H9 (cell line): Measurements from ENCODE around the gene FBXO24. TPM values are rescaled to one million over a fixed set of nuclear protein-coding genes. Genes with fewer than 3 reads are reported as not detected.

Experiments
- DNase-seq: peaks from one replicate; pipeline ENCODE4 v3.0.0-alpha.2; 2017
- H2AFZ ChIP-seq: one replicate; pipeline ENCODE4 v1.6.1; 2013; ENCODE audit warnings: mild to moderate bottlenecking, low read length, control low read depth, moderate library complexity
- H2AK5ac ChIP-seq: 2 replicates; pipeline ENCODE4 v1.6.1; 2013; ENCODE audit warnings: low read length, control low read depth, mixed read lengths; ENCODE audit not compliant: insufficient read length
- H2BK120ac ChIP-seq: one replicate; pipeline ENCODE4 v1.6.1; 2013; ENCODE audit warnings: low read depth, mild to moderate bottlenecking, low read length, control low read depth, inconsistent platforms; ENCODE audit not compliant: poor library complexity, severe bottlenecking
- H2BK12ac ChIP-seq: 2 replicates; pipeline ENCODE4 v1.6.1; 2013; ENCODE audit warnings: low read length, control low read depth, mixed read lengths, low read depth; ENCODE audit not compliant: insufficient read length
- H2BK15ac ChIP-seq: 2 replicates; pipeline ENCODE4 v1.6.1; 2013; ENCODE audit warnings: low read depth, low read length, control low read depth
- H2BK20ac ChIP-seq: one replicate; pipeline ENCODE4 v1.6.1; 2013; ENCODE audit warnings: low read depth, mild to moderate bottlenecking, low read length, control low read depth, inconsistent platforms; ENCODE audit not compliant: poor library complexity, severe bottlenecking
- H2BK5ac ChIP-seq: 2 replicates; pipeline ENCODE4 v1.6.1; 2013; ENCODE audit warnings: low read length, control low read depth, mixed read lengths; ENCODE audit not compliant: insufficient read length
- H3K14ac ChIP-seq: 2 replicates; pipeline ENCODE4 v1.6.1; 2013; ENCODE audit warnings: low read length, control low read depth; ENCODE audit not compliant: insufficient read depth
- H3K18ac ChIP-seq: 2 replicates; pipeline ENCODE4 v1.6.1; 2013; ENCODE audit warnings: low read depth, mild to moderate bottlenecking, mixed read lengths, low read length, control low read depth; ENCODE audit not compliant: insufficient read length
- H3K23ac ChIP-seq: 2 replicates; pipeline ENCODE4 v1.6.1; 2013; ENCODE audit warnings: low read length, control low read depth, mixed read lengths, low read depth; ENCODE audit not compliant: insufficient read length
- H3K23me2 ChIP-seq: 2 replicates; pipeline ENCODE4 v1.6.1; 2013; ENCODE audit warnings: low read depth, mild to moderate bottlenecking, mixed read lengths, low read length, control low read depth; ENCODE audit not compliant: insufficient read length, poor library complexity, severe bottlenecking
- H3K27ac ChIP-seq: 2 replicates; pipeline ENCODE4 v1.5.1; 2013; ENCODE audit warnings: low read length, control low read depth, mixed read lengths, low read depth; ENCODE audit not compliant: insufficient read length
- H3K27me3 ChIP-seq: 2 replicates; pipeline ENCODE4 v1.6.1; 2013; ENCODE audit warnings: low read length, control low read depth, inconsistent platforms; ENCODE audit not compliant: insufficient read depth
- H3K4ac ChIP-seq: 2 replicates; pipeline ENCODE4 v1.6.1; 2013; ENCODE audit warnings: low read depth, mild to moderate bottlenecking, control low read depth, inconsistent platforms, low read length, moderate library complexity
- H3K4me1 ChIP-seq: 2 replicates; pipeline ENCODE4 v1.6.1; 2013; ENCODE audit warnings: low read length, control low read depth, inconsistent platforms; ENCODE audit not compliant: insufficient read depth
- H3K4me2 ChIP-seq: 2 replicates; pipeline ENCODE4 v1.6.1; 2013; ENCODE audit warnings: low read length, control low read depth, mixed read lengths; ENCODE audit not compliant: insufficient read length, insufficient read depth
- H3K56ac ChIP-seq: 2 replicates; pipeline ENCODE4 v1.6.1; 2013; ENCODE audit warnings: low read depth, mild to moderate bottlenecking, mixed read lengths, low read length, control low read depth; ENCODE audit not compliant: insufficient read length
- H3K79me1 ChIP-seq: 2 replicates; pipeline ENCODE4 v1.6.1; 2013; ENCODE audit warnings: low read depth, mild to moderate bottlenecking, moderate library complexity, low read length, control low read depth, inconsistent platforms; ENCODE audit not compliant: insufficient read depth, poor library complexity, severe bottlenecking
- H3K79me2 ChIP-seq: 2 replicates; pipeline ENCODE4 v1.6.1; 2013; ENCODE audit warnings: low read length, control low read depth, inconsistent platforms; ENCODE audit not compliant: insufficient read depth
- H3K9ac ChIP-seq: 2 replicates; pipeline ENCODE4 v1.6.1; 2013; ENCODE audit warnings: low read length, control low read depth, mixed read lengths; ENCODE audit not compliant: insufficient read length; ENCODE audit errors: extremely low read depth
- H3K9me3 ChIP-seq: one replicate; pipeline ENCODE4 v1.6.1; 2013; ENCODE audit warnings: low read depth, low read length, inconsistent platforms; ENCODE audit not compliant: control insufficient read depth
- H3T11ph ChIP-seq: one replicate; pipeline ENCODE4 v1.6.1; 2013; ENCODE audit warnings: mild to moderate bottlenecking, low read length, control low read depth, inconsistent platforms
- H4K20me1 ChIP-seq: one replicate; pipeline ENCODE4 v1.6.1; 2013; ENCODE audit not compliant: control insufficient read depth, insufficient read length, insufficient read depth
- H4K5ac ChIP-seq: 2 replicates; pipeline ENCODE4 v1.6.1; 2013; ENCODE audit warnings: low read depth, mild to moderate bottlenecking, mixed read lengths, low read length, control low read depth; ENCODE audit not compliant: insufficient read length
- H4K8ac ChIP-seq: replicated peaks from 2 replicates; pipeline ENCODE4 v1.6.1; 2013; ENCODE audit warnings: low read length, control low read depth, mixed read lengths, low read depth; ENCODE audit not compliant: insufficient read length
- H4K91ac ChIP-seq: 2 replicates; pipeline ENCODE4 v1.6.1; 2013; ENCODE audit warnings: low read depth, mild to moderate bottlenecking, moderate library complexity, mixed read lengths, low read length, control low read depth; ENCODE audit not compliant: insufficient read length
- H3K27ac Mint-ChIP-seq, 3 experiments: 2 replicates in 2 of 3; 3 replicates in 1 of 3; pipeline ENCODE4 v1.8.0; 2020 to 2021; ENCODE audit warnings: mixed read lengths in 3 of 3, mild to moderate bottlenecking in 1 of 3, moderate library complexity in 1 of 3
- H3K27me3 Mint-ChIP-seq: 2 replicates; pipeline ENCODE4 v1.8.0; 2021; ENCODE audit warnings: low read depth, mild to moderate bottlenecking, moderate library complexity, mixed read lengths
- H3K36me3 Mint-ChIP-seq, 3 experiments: 2 replicates in 2 of 3; 3 replicates in 1 of 3; pipeline ENCODE4 v1.8.0; 2020 to 2021; ENCODE audit warnings: low read depth in 3 of 3, mixed read lengths in 3 of 3; ENCODE audit not compliant: insufficient read depth in 1 of 3
- H3K4me1 Mint-ChIP-seq, 2 experiments: 2 replicates each; pipeline ENCODE4 v1.8.0; 2020; ENCODE audit warnings: mixed read lengths in 2 of 2
- H3K4me3 Mint-ChIP-seq, 2 experiments: 2 replicates in 1 of 2; 3 replicates in 1 of 2; pipeline ENCODE4 v1.8.0; 2020 to 2021; ENCODE audit warnings: mild to moderate bottlenecking in 2 of 2, mixed read lengths in 2 of 2, moderate library complexity in 1 of 2
- H3K9me3 Mint-ChIP-seq, 2 experiments: 2 replicates in 1 of 2; 3 replicates in 1 of 2; pipeline ENCODE4 v1.8.0; 2020; ENCODE audit warnings: mild to moderate bottlenecking in 2 of 2, mixed read lengths in 2 of 2, moderate library complexity in 1 of 2
- CTCF ChIP-seq: fragments of 200-600 bp; sonication (generic); conservative IDR thresholded peaks from 3 replicates; pipeline ENCODE4 v1.8.0; 2021; ENCODE audit warnings: antibody characterized with exemption, mild to moderate bottlenecking
- WGBS: extraction: QIAGEN DNeasy Blood & Tissue Kit; methylation state at CpG from one replicate; pipeline ENCODE4 v1.1.7; 2013; ENCODE audit warnings: missing lambda C conversion rate, low lambda C conversion rate, mixed read lengths; ENCODE audit not compliant: insufficient read length; ENCODE audit errors: extremely low coverage; 5-methylcytosine and 5-hydroxymethylcytosine counted together
- total RNA-seq: library from RNA; stranded (reverse); gene quantifications from 2 replicates; pipeline ENCODE4 v1.2.1, GENCODE V29; 2021

Gene FBXO24
- total RNA-seq, 1 experiment from 2014 or later, result 0.85 TPM

DNA sequence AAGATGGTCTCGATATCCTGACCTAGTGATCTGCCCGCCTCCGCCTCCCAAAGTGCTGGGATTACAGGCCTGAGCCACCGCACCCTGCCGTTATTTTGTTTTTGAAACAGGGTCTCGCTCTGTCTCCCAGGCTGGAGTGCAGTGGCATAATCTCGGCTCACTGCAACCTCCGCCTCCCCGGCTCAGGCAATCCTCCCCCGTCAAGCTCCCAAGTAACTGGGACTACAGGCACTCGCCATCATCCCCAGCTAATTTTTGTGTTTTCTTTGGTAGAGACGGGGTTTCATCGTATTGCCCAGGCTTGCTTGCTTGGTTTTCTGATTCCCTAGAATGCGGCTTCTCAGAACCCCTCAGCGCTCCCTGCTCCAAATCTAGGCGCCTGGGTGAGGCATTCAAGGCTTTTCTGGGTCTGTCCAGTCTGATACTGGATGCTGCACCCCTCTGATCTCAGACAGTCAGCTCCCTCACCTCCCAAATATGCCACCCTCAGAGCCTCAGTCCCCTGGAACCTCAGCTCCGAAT is 53.9 kb downstream of the FBXO24 start:
- no peaks in the 10 kb centered on the region; a peak in 1 of 5 replicates for H3K9me3 Mint-ChIP-seq
- no peak overlapping the region for H3K56ac ChIP-seq
- H3K14ac ChIP-seq, result no peak overlapping the region
- no peaks in the 10 kb centered on the region for H3K9me3 ChIP-seq
- no peak overlapping the region for H2BK15ac ChIP-seq
- H3K27me3 ChIP-seq, result no peaks in the 10 kb centered on the region
- H3K4me1 Mint-ChIP-seq, result peaks cover 6 to 37% of the 10 kb centered on the region in 2 experiments
- H3K23me2 ChIP-seq, result no peaks in the 10 kb centered on the region
- no peak overlapping the region for H3K4me2 ChIP-seq
- no peak overlapping the region for H3T11ph ChIP-seq
- H3K18ac ChIP-seq, result no peak overlapping the region
- H3K27ac ChIP-seq, result no peak overlapping the region
- no peaks in the 10 kb centered on the region for H4K20me1 ChIP-seq
- H3K79me2 ChIP-seq, result no peaks in the 10 kb centered on the region
- H3K4me3 Mint-ChIP-seq, result no peak overlapping the region
- no peak overlapping the region for H2BK20ac ChIP-seq
- no peaks in the 10 kb centered on the region for H3K79me1 ChIP-seq
- H4K91ac ChIP-seq, result no peak overlapping the region
- DNase-seq, result no peak
- no peak overlapping the region for H3K4ac ChIP-seq
- no peaks in the 10 kb centered on the region for H3K36me3 Mint-ChIP-seq
- no peak overlapping the region for H2BK5ac ChIP-seq
- no peak overlapping the region for H2BK12ac ChIP-seq
- no peak overlapping the region for H3K23ac ChIP-seq
- no CpG with 5 or more reads among the region's 17 CpGs for WGBS
- peak overlapping the region in 2 of 3 experiments; percentile 51 to 65; a peak in 1 of 7 replicates for H3K27ac Mint-ChIP-seq
- no peak overlapping the region for H4K5ac ChIP-seq
- peaks cover 13% of the 10 kb centered on the region for H3K27me3 Mint-ChIP-seq
- no peak overlapping the region for H2BK120ac ChIP-seq
- no peak for TF ChIP-seq CTCF
- H4K8ac ChIP-seq, result no peak overlapping the region
- no peaks in the 10 kb centered on the region for H3K4me1 ChIP-seq
- H2AFZ ChIP-seq, result no peak overlapping the region
- H2AK5ac ChIP-seq, result no peak overlapping the region
- H3K9ac ChIP-seq, result no peak overlapping the region
